ENCODE data around the gene DENND4B.

GRCh38 chr1:153961421-153961820, 14.9 kb upstream of the DENND4B start:
- no peak for TF ChIP-seq FOXK2 (IDR thresholded peaks at IDR 0.05)
- TF ChIP-seq TAF1 (IDR thresholded peaks at IDR 0.05; ENCODE audit: borderline replicate concordance, low read depth, low read length): no peak
- no peak for TF ChIP-seq SUPT20H (IDR thresholded peaks at IDR 0.05; ENCODE audit: borderline replicate concordance, control insufficient read depth, low read depth, low read length)
- TF ChIP-seq EZH2 (IDR thresholded peaks at IDR 0.05; ENCODE audit: borderline replicate concordance, control insufficient read depth, low read depth, low read length): no peak
- TF ChIP-seq STAT1 (conservative IDR thresholded peaks at IDR 0.05): no peak

All from GM12878 (cell line).